ENCODE results near the gene ACOX1. TPM values are rescaled to one million over a fixed set of nuclear protein-coding genes. Genes with fewer than 3 reads are reported as not detected.

Gene ACOX1
- total and polyA plus RNA-seq, 2 of the 13 experiments (the other 11 are each of a cell fraction or from before 2014, with no cell fraction given): 86.4 to 120 TPM

- TF ChIP-seq ZNF407 (CRISPR knock-in tag; IDR thresholded peaks at IDR 0.05; ENCODE audit: not compliant biosample characterization): peak; percentile 97
- TF ChIP-seq ZNF775 (CRISPR knock-in tag; IDR thresholded peaks at IDR 0.05; ENCODE audit: borderline replicate concordance): peak; percentile 79; the same call in 1 of the 2 replicates
- peak; percentile 70 for TF ChIP-seq PAXIP1 (CRISPR knock-in tag; conservative IDR thresholded peaks at IDR 0.05)
- peak; percentile 84; the same call in 1 of the 2 replicates for TF ChIP-seq ZZZ3 (CRISPR knock-in tag; IDR thresholded peaks at IDR 0.05; ENCODE audit: borderline replicate concordance)
- peak; percentile 53; the same call in 1 of the 2 replicates for TF ChIP-seq ZHX1 (CRISPR knock-in tag; IDR thresholded peaks at IDR 0.05; ENCODE audit: low read depth)
- TF ChIP-seq NBN (conservative IDR thresholded peaks at IDR 0.05): no peak
- TF ChIP-seq TEAD2 (CRISPR knock-in tag; IDR thresholded peaks at IDR 0.05): 0 out of 2 replicates have a peak, but pooled peaks have one; percentile 9
- no peak for TF ChIP-seq PCBP2 (optimal IDR thresholded peaks at IDR 0.05; ENCODE audit: low read depth, low read length, poor library complexity, severe bottlenecking)
- TF ChIP-seq ZNF616 (CRISPR knock-in tag; IDR thresholded peaks at IDR 0.05; ENCODE audit: low read depth): no peak
- peak; percentile 83; the same call in 1 of the 2 replicates for TF ChIP-seq ZSCAN21 (CRISPR knock-in tag; IDR thresholded peaks at IDR 0.05; ENCODE audit: borderline replicate concordance)
- peak; percentile 99 for TF ChIP-seq TSC22D2 (CRISPR knock-in tag; IDR thresholded peaks at IDR 0.05; ENCODE audit: borderline replicate concordance)
- peak; percentile 78; the same call in 1 of the 2 replicates for TF ChIP-seq ZMAT3 (CRISPR knock-in tag; conservative IDR thresholded peaks at IDR 0.05)
- peak; percentile 99 for TF ChIP-seq ZNF235 (CRISPR knock-in tag; IDR thresholded peaks at IDR 0.05; ENCODE audit: borderline replicate concordance)
Observed at GRCh38 chr17:75940727-75941441, 38.1 kb downstream of the ACOX1 start, which contains the start of gene FBF1 (continued).
